Measurements from ENCODE around the gene FAM161B. TPM values are rescaled to one million over a fixed set of nuclear protein-coding genes. Genes with fewer than 3 reads are reported as not detected.

The FAM161B gene
- total RNA-seq, 4 donors from 2014 or later, result 1.7 to 3.8 (median 3.2) TPM

- intact Hi-C loops (cut with DNase I; ENCODE audit: low total_unique reads), result no loop called here
- TF ChIP-seq POLR2A (IDR thresholded peaks at IDR 0.05), result no peak
- TF ChIP-seq, protein P1, sequence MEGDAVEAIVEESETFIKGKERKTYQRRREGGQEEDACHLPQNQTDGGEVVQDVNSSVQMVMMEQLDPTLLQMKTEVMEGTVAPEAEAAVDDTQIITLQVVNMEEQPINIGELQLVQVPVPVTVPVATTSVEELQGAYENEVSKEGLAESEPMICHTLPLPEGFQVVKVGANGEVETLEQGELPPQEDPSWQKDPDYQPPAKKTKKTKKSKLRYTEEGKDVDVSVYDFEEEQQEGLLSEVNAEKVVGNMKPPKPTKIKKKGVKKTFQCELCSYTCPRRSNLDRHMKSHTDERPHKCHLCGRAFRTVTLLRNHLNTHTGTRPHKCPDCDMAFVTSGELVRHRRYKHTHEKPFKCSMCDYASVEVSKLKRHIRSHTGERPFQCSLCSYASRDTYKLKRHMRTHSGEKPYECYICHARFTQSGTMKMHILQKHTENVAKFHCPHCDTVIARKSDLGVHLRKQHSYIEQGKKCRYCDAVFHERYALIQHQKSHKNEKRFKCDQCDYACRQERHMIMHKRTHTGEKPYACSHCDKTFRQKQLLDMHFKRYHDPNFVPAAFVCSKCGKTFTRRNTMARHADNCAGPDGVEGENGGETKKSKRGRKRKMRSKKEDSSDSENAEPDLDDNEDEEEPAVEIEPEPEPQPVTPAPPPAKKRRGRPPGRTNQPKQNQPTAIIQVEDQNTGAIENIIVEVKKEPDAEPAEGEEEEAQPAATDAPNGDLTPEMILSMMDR (IDR thresholded peaks at IDR 0.05), result no peak
- no peak overlapping the region for H3K4me3 ChIP-seq (ENCODE audit: low read depth, poor library complexity, severe bottlenecking)
- 82 to 89% methylated on average over 5 of the region's 5 CpGs for WGBS, 2 donors
- no peak for DNase-seq (ENCODE audit: low spot score in 2 of 2)
These were observed 5.8 kb upstream of the FAM161B start for GRCh38 chr14:73955674-73956073.

DNA sequence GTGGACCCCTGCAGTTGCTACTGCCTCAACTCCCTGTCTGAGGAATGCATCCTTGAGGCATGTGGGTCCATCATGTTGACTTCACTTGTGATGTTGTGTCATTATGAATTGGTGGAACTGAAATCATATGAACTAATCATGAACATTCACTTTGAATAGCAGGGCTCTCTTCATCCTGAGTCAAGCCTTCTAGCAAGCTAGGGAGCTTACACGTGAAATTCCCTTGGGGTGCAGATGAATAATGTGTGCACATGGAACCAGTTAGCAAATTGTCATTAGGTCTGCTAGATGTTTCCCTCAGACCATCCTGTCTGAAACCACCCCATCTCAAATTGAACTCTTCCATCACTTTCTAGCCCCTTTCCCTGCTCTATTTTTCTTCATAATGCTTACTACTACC is 3.8 kb upstream of the FAM161B start:
- DNase-seq (ENCODE audit: low spot score in 2 of 2), result peak in 1 of 2 donors; percentile 8
- no peak for TF ChIP-seq POLR2A (IDR thresholded peaks at IDR 0.05)
- TF ChIP-seq, protein P1 (IDR thresholded peaks at IDR 0.05), result no peak
- intact Hi-C loops (cut with DNase I; ENCODE audit: low total_unique reads), result no loop called here
- H3K4me3 ChIP-seq (ENCODE audit: low read depth, poor library complexity, severe bottlenecking), result no peak overlapping the region
- 53 to 60% methylated on average over 1 of the region's 1 CpG for WGBS, 2 donors

DNA sequence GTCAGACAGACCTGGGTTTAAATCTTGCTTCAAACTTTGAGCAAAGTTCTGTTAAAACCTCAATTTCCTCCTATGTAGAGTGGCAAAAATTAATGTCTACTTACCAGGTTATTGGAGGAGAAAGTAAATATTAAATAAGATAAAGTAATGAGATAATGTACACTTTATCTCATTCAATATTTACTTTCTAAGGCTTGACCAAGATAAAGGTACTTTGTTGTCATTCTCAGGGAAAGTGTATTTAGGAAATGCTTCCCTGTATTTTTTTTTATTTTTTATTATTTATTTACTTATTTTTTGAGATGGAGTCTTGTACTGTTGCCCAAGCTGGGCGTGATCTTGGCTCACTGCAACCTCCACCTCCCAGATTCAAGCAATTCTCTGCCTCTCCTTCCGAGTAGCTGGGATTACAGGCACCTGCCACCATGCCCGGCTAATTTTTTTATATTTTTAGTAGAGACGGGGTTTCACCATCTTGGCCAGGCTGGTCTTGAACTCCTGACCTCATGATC is 4.7 kb downstream of the FAM161B start:
- H3K4me3 ChIP-seq (ENCODE audit: low read depth, poor library complexity, severe bottlenecking), result no peak overlapping the region
- DNase-seq (ENCODE audit: low spot score in 2 of 2), result peak in 1 of 2 donors; percentile 54
- 59 to 83% methylated on average over 4 of the region's 4 CpGs for WGBS, 2 donors
- intact Hi-C loops (cut with DNase I; ENCODE audit: low total_unique reads), result no loop called here
- TF ChIP-seq, protein P1 (IDR thresholded peaks at IDR 0.05), result no peak
- no peak for TF ChIP-seq POLR2A (IDR thresholded peaks at IDR 0.05)

- intact Hi-C loops (cut with DNase I; ENCODE audit: low total_unique reads), result no loop called here
- peak in 1 of 2 donors; percentile 71 for DNase-seq (ENCODE audit: low spot score in 2 of 2)
- TF ChIP-seq, protein P1 (IDR thresholded peaks at IDR 0.05), result no peak
- TF ChIP-seq POLR2A (IDR thresholded peaks at IDR 0.05), result no peak
- H3K4me3 ChIP-seq (ENCODE audit: low read depth, poor library complexity, severe bottlenecking), result no peak overlapping the region
- WGBS, 2 donors, result 90 to 91% methylated on average over 17 of the region's 17 CpGs
These were observed 5.3 kb downstream of the FAM161B start for GRCh38 chr14:73944432-73945158.

DNA sequence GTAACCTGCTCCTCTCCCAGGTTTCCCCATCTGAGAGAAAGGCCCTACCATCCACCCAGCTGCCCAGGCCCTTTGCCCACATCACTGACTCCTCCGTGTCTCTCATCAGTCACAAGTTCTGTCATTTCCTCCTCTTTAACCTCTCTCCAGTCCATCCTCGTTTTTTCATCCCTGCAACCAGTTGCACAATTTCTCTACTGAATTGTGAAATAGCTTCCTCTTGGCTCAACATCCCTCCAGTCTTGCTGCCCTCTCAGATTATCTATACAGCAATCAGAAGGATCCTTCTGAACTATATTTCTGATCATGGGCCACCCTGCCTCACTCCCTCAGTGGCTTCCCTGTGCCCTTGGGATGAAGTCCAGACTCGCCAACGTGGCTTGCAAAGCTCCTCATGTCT is 6.8 kb downstream of the FAM161B start:
- H3K4me3 ChIP-seq (ENCODE audit: low read depth, poor library complexity, severe bottlenecking), result no peak overlapping the region
- WGBS, 2 donors, result 48% methylated on average over 4 of the region's 4 CpGs
- no peak for TF ChIP-seq POLR2A (IDR thresholded peaks at IDR 0.05)
- DNase-seq (ENCODE audit: low spot score in 2 of 2), result peak; percentile 55 to 81
- intact Hi-C loops (cut with DNase I; ENCODE audit: low total_unique reads), result no loop called here

- WGBS, 2 donors, result 83 to 95% methylated on average over 7 of the region's 7 CpGs
- H3K4me3 ChIP-seq (ENCODE audit: low read depth, poor library complexity, severe bottlenecking), result no peak overlapping the region
- TF ChIP-seq POLR2A (IDR thresholded peaks at IDR 0.05), result no peak
- TF ChIP-seq, protein P1 (IDR thresholded peaks at IDR 0.05), result no peak
- peak in 1 of 2 donors; percentile 81 for DNase-seq (ENCODE audit: low spot score in 2 of 2)
- intact Hi-C loops (cut with DNase I; ENCODE audit: low total_unique reads), result no loop called here
These were observed 7.7 kb downstream of the FAM161B start for GRCh38 chr14:73942180-73942579.
